Fibroblast of villous mesenchyme (primary cell): ENCODE measurements around the gene PELI3. TPM values are rescaled to one million over a fixed set of nuclear protein-coding genes. Genes with fewer than 3 reads are reported as not detected.

ENCODE experiments used
- DNase-seq: peaks from one replicate; pipeline ENCODE4 v3.0.0-alpha.2; 2010; ENCODE audit warnings: low read depth
- H3K4me3 ChIP-seq: 2 replicates; pipeline ENCODE4 v1.5.1; 2011; ENCODE audit warnings: low read depth, mild to moderate bottlenecking, low read length
- CTCF ChIP-seq: IDR thresholded peaks from 2 replicates; pipeline ENCODE4 v1.5.1; 2012; ENCODE audit warnings: low read depth, mild to moderate bottlenecking, low read length; ENCODE audit not compliant: insufficient read depth
- total RNA-seq: library from RNA; depleted of rRNA; stranded (reverse); fragments of >200 nt; gene quantifications from 2 replicates; pipeline ENCODE4 v1.2.3, GENCODE V29; 2012

Gene PELI3, protein sequence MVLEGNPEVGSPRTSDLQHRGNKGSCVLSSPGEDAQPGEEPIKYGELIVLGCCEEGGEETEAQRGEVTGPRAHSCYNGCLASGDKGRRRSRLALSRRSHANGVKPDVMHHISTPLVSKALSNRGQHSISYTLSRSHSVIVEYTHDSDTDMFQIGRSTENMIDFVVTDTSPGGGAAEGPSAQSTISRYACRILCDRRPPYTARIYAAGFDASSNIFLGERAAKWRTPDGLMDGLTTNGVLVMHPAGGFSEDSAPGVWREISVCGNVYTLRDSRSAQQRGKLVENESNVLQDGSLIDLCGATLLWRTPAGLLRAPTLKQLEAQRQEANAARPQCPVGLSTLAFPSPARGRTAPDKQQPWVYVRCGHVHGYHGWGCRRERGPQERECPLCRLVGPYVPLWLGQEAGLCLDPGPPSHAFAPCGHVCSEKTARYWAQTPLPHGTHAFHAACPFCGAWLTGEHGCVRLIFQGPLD
- total RNA-seq: 10.8 and 13.2 TPM in 2 replicates

GRCh38 chr11:66466225-66467033, at the start of gene PELI3:
Gene PELI3, plus strand, starts transcription at chr11:66466905. Its CDS starts 1,224 bp downstream, at chr11:66468129.
- TF ChIP-seq CTCF: no peak
- peak within 1 kb of the TSS; percentile 70 for H3K4me3 ChIP-seq
- peak; percentile 94 for DNase-seq

DNA sequence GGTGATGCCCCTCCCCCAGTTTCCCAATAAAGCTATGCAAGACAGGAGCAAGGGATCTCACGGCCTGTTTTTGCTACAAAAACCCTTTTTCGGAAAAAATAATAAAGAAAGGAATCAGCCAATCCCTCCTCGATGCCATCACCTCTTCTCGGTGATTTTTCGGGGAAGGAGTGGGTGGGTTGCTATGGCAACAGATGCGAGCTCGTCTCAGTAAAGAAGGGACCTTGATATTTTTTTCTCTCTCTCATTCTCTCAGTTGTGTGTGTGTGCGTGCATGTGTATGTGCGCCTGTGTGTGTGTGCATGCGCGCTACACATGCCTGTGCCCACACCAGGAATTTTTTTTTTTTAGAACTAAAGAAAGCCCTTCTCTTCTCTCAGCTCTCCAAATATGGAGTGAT, 49.7 kb upstream of the PELI3 start:
- DNase-seq: no peak
- H3K4me3 ChIP-seq: no peak overlapping the region

DNA sequence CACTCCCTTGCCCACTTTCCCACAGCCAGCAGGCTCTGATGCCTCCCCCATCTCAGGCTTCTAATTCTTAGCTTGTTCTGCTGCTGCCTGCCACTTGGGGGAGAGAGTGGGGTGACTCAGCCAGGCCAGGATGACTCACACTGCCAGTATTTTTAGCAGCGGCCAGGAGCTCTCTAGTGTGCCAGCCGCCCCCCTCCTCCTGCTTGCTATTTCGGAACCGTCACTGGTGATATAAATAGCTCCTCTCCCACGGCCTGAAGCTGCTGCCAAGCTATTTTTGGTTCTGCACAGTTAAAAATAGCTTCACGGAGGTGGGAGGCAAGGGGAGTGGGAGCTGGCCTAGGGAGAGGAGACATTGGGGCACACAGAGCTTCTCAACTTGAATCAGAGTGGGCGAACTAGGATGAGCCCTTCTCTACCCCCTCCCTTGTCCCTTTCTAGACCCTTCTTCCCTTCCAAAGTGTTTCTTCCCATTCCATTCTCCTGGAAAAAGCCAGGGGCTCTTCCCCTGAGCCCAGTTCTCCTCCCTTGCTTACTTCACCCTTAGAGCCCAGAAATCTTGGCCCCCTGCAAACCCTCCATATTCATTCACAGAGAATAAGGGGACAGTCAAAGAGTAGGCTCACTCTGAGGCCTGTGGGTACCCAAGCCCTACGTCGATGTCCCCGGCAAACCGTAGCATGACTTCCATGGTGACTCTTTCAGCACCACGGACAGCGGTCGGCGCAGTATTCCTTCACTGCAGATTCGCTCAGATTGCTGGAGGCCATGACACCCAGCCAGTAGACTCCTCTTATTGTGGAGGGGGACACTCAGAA, 48.3 kb upstream of the PELI3 start:
- TF ChIP-seq CTCF: peak; percentile 54
- H3K4me3 ChIP-seq: no peak overlapping the region
- peak; percentile 90 for DNase-seq

More for the DNA sequence above, 49.7 kb upstream of the PELI3 start:
- TF ChIP-seq CTCF: no peak

DNA sequence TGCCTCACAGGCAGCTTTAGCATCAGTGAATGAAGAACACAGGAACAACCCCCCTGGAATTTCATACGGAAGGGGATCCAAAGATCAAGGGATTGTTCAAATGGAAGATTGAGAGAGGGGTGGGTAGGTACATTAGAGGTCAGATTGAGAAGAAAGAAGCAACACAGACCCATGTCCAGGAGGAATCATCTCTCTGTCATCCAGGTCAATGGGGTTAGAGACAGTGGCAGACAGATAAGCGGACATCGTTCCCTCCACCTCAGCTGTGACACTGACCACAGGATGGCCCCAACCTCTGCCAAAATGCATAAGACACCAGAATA, 47.8 kb upstream of the PELI3 start:
- no peak for TF ChIP-seq CTCF

DNA sequence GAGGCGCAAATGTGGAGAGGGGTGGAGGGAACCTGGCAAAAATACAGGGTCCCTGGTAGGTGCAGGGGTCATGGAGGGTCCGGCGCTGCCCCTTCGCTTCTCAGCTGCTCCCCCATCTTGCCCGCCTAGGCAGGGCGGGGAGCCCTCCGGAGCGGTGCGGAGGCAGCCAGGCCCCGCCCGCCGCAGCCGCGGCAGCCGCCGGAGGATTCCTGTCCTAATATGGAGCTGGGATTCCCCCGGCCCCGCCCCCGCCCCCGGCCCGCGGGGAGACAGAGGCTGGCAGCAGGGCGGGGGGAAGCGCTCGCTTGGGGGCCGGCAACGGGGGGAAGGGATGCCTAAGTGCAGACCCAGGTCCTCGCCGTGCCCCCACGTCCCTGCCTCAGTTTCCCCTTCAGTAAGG, 46.9 kb upstream of the PELI3 start:
- no peak for DNase-seq
- no peak for TF ChIP-seq CTCF
- H3K4me3 ChIP-seq: no peak overlapping the region

More for the DNA sequence above, 47.8 kb upstream of the PELI3 start:
- no peak for DNase-seq
- H3K4me3 ChIP-seq: no peak overlapping the region

- no peak for TF ChIP-seq CTCF
- DNase-seq: no peak
- H3K4me3 ChIP-seq: no peak within 1 kb of the TSS
Measured at GRCh38 chr11:66420671-66421476, 45.8 kb upstream of the PELI3 start, which contains the start of gene NPAS4. Gene NPAS4, plus strand, starts transcription at chr11:66421035. Its CDS starts 145 bp downstream, at chr11:66421180.
